Vagina (tissue), 2 donors: Measurements from ENCODE around the gene WNT6. TPM values are rescaled to one million over a fixed set of nuclear protein-coding genes. Genes with fewer than 3 reads are reported as not detected.

Source experiments
- DNase-seq, 2 donors: peaks; one replicate each; pipeline ENCODE4 v3.0.0-alpha.2; 2017; ENCODE audit errors: extremely low spot score in 2 of 2
- H3K27ac ChIP-seq: fragments of 200-600 bp; sonication (generic); one replicate; pipeline ENCODE4 v1.5.1; 2019
- H3K27me3 ChIP-seq: fragments of 200-600 bp; sonication (generic); one replicate; pipeline ENCODE4 v1.5.1; 2019
- H3K36me3 ChIP-seq, 2 donors: fragments of 200-600 bp; sonication (generic); one replicate each; pipeline ENCODE4 v1.5.1; 2017 to 2019
- H3K4me1 ChIP-seq: fragments of 200-600 bp; sonication (generic); one replicate; pipeline ENCODE4 v1.5.1; 2019
- H3K4me3 ChIP-seq, 2 donors: fragments of 200-600 bp; sonication (generic); 1 replicate in 1 of 2; 2 replicates in 1 of 2; pipeline ENCODE4 v1.5.1; 2016 to 2019
- H3K9me3 ChIP-seq: fragments of 200-600 bp; sonication (generic); one replicate; pipeline ENCODE4 v1.5.1; 2019
- CTCF ChIP-seq, 3 experiments: fragments of 450-650 bp in 2 of 3; fragments of 200-600 bp in 1 of 3; sonication (generic) in 1 of 3; IDR thresholded peaks; one replicate each; pipeline ENCODE4 v1.5.1; 2017 to 2019; ENCODE audit warnings: antibody characterized with exemption in 3 of 3, mild to moderate bottlenecking in 2 of 3, moderate library complexity in 2 of 3
- POLR2A ChIP-seq, 2 donors: fragments of 450-650 bp; IDR thresholded peaks; one replicate each; pipeline ENCODE4 v1.6.1; 2017; ENCODE audit warnings: antibody characterized with exemption in 2 of 2, mild to moderate bottlenecking in 2 of 2, moderate library complexity in 2 of 2
- POLR2AphosphoS5 ChIP-seq, 2 donors: sonication (generic); formaldehyde crosslinking; IDR thresholded peaks; one replicate each; pipeline ENCODE4 v1.9.0; 2017; ENCODE audit warnings: antibody characterized with exemption in 2 of 2, mild to moderate bottlenecking in 2 of 2, low read depth in 1 of 2; ENCODE audit not compliant: insufficient read depth in 1 of 2
- intact Hi-C: fragments of 100-400 bp; cut with DNase I; formaldehyde crosslinking; loops from one replicate; pipeline ENCODE4 v1.15.1; 2023
- microRNA-seq: library from miRNA; unstranded; fragments of <30 nt; microRNA quantifications from one replicate; pipeline ENCODE4, GENCODE V29; 2017; ENCODE audit warnings: borderline number of aligned reads, borderline replicate concordance
- small RNA-seq: library from RNA; depleted of rRNA; stranded (forward); fragments of <200 nt; gene quantifications from one replicate; pipeline ENCODE3, GENCODE V24; 2016
- total RNA-seq: library from RNA; depleted of rRNA; stranded (reverse); fragments of >200 nt; gene quantifications from one replicate; pipeline ENCODE4 v1.2.3, GENCODE V29; 2016

Gene WNT6
- total RNA-seq, 1 donor from 2014 or later = 2.0 TPM

GRCh38 chr2:218908721-218909619 is 49.4 kb downstream of the WNT6 start:
- no peak for DNase-seq
- no peaks in the 10 kb centered on the region for H3K9me3 ChIP-seq
- H3K27me3 ChIP-seq = no peaks in the 10 kb centered on the region
- H3K4me1 ChIP-seq = peaks cover 11% of the 10 kb centered on the region
- no peak overlapping the region for H3K27ac ChIP-seq
- H3K36me3 ChIP-seq = no peaks in the 10 kb centered on the region
- TF ChIP-seq CTCF (IDR thresholded peaks at IDR 0.05) (no peak), POLR2AphosphoS5 (IDR thresholded peaks at IDR 0.05; ENCODE audit: insufficient read depth in 1 of 2, low read depth in 1 of 2) (peak in 1 of 2 donors; percentile 35)
- intact Hi-C loops = no loop called here
- H3K4me3 ChIP-seq = peak overlapping the region; percentile 42 to 44

- H3K27me3 ChIP-seq = no peaks in the 10 kb centered on the region
- peaks cover 11% of the 10 kb centered on the region for H3K4me1 ChIP-seq
- no peak overlapping the region for H3K27ac ChIP-seq
- intact Hi-C loops = no loop called here
- no peaks in the 10 kb centered on the region for H3K36me3 ChIP-seq
- DNase-seq = no peak
- no peak overlapping the region for H3K4me3 ChIP-seq
- no peak for TF ChIP-seq POLR2A (IDR thresholded peaks at IDR 0.05)
- TF ChIP-seq CTCF (IDR thresholded peaks at IDR 0.05) = no peak
- no peak for TF ChIP-seq POLR2AphosphoS5 (IDR thresholded peaks at IDR 0.05; ENCODE audit: insufficient read depth in 1 of 2, low read depth in 1 of 2)
- H3K9me3 ChIP-seq = no peaks in the 10 kb centered on the region
Observed at GRCh38 chr2:218910741-218911140, 51.1 kb downstream of the WNT6 start.

GRCh38 chr2:218920504-218920903 is 60.9 kb downstream of the WNT6 start:
- H3K9me3 ChIP-seq = no peaks in the 10 kb centered on the region
- TF ChIP-seq POLR2A (IDR thresholded peaks at IDR 0.05) = no peak
- no peak for TF ChIP-seq POLR2AphosphoS5 (IDR thresholded peaks at IDR 0.05; ENCODE audit: insufficient read depth in 1 of 2, low read depth in 1 of 2)
- no peak for TF ChIP-seq CTCF (IDR thresholded peaks at IDR 0.05)
- H3K4me1 ChIP-seq = no peaks in the 10 kb centered on the region
- H3K27ac ChIP-seq = no peak overlapping the region
- no peak overlapping the region for H3K4me3 ChIP-seq
- intact Hi-C loops = no loop called here
- no peaks in the 10 kb centered on the region for H3K36me3 ChIP-seq
- H3K27me3 ChIP-seq = no peaks in the 10 kb centered on the region
- no peak for DNase-seq

Small RNA genes lying within 50 kb of the gene (microRNA-seq; reads per million reads assigned to microRNA genes)
- not detected for gene MIR9500

Small RNA genes lying within 50 kb of the gene (small RNA-seq; reads per million reads assigned to genes)
- not detected for gene RNU6-642P

Other genes with a start within 250 kb of the WNT6 start
- gene ZNF142, start 200.2 kb upstream of the WNT6 start, total RNA-seq = 22.8 TPM
- 28.5 TPM for gene BCS1L, start 200.1 kb upstream of the WNT6 start, total RNA-seq
- gene RNF25, start 187.8 kb upstream of the WNT6 start, total RNA-seq = 25.5 TPM
- 59.9 TPM for gene STK36, start 187.7 kb upstream of the WNT6 start, total RNA-seq
- gene TTLL4, start 149.0 kb upstream of the WNT6 start, total RNA-seq = 23.3 TPM
- 30.0 TPM for gene CYP27A1, start 77.7 kb upstream of the WNT6 start, total RNA-seq
- gene PRKAG3, start 28.0 kb upstream of the WNT6 start, total RNA-seq = not detected
- 2.5 TPM for gene WNT10A, start 21.0 kb downstream of the WNT6 start, total RNA-seq
- 0.49 TPM for gene CDK5R2, start 99.9 kb downstream of the WNT6 start, total RNA-seq
- not detected for gene FEV, start 125.4 kb downstream of the WNT6 start, total RNA-seq
- not detected for gene CRYBA2, start 133.6 kb downstream of the WNT6 start, total RNA-seq
- not detected for gene CFAP65, start 181.7 kb downstream of the WNT6 start, total RNA-seq
- not detected for gene IHH, start 201.1 kb downstream of the WNT6 start, total RNA-seq